ENCODE measurements around the gene TMEM266.

The TMEM266 gene

DNA sequence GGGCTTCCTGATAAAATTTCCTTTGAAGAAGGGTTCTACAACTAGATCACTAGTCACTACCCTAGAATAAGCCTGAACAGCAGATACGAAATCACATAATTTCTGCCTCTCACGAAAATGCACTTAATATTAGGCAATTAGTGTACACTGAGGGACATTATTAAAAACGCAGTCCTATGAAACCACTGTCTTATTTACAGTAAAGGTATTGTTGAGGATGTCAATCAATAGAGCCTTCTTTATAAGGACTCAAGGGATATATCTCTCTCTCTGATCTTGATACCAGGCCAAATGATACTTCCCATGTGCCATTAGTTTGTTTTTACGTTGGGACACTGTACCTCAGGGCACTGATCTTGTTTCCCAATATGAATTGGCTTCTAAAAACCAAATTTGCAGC, 191.9 kb downstream of the TMEM266 start:
- DNase-seq (ENCODE audit: low spot score) = no peak

DNA sequence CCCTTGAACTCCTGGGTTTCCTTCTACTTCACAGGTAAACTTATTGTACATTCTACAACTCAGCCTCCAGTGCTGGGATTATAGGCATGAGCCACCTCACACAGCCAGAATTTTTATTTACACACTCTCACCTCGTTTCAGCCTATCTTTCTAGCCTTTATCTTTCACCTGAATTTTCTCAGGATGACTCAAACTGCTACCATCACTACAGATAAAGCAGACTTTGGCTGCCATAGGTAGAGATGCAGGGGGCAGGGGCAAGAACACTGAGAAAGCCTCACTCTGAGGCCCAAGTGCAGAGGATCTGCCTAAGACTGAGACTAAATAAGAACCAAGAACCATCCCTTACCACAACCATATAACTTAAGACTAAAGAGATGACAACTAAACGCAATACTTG, 192.5 kb downstream of the TMEM266 start:
- DNase-seq (ENCODE audit: low spot score) = no peak

DNA sequence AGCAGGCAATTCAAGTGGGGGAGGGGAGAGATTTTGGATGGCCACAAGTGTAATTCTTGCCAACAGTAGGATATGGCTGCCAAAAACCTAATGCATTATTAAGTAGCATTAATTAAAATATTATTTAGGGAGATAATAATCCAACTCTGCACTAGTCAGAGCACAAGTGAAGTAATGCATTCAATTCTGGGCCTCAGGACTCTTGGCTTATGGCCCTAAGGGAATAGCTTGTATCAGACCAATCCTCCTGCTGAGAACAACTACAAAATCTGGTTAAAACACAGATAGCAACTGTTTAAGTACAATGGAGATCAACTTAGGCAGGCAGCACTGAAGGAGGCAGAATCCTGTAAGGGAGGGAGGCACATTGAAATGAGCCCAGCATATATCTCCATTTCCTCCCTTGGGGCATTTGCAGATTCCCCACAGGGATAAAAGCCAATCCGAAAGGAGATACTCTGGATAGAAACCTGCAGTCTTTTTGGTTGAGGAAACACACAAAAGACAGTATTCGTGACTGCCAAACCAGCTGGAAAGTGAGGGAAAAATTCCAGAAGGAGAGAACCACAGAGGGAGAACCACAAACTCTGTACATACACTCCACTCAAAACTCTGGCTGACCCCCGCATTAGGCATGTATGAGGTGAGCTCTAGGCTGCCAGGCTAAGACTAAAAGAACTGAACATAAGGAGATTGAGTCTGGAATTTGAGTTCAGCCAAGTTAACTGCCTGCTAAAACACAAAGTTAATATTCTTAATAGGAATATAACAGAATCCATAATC, 194.1 kb downstream of the TMEM266 start:
- DNase-seq (ENCODE audit: low spot score) = no peak
